ENCODE measurements around the gene CD6.

- no peak for TF ChIP-seq CTCF (IDR thresholded peaks at IDR 0.05; ENCODE audit: control extremely low read depth in 1 of 3, insufficient read depth in 1 of 3, low read depth in 1 of 3, low read length in 3 of 3)
- no peak for TF ChIP-seq EP300 (IDR thresholded peaks at IDR 0.05; ENCODE audit: borderline replicate concordance in 1 of 2, low read depth in 2 of 2, low read length in 2 of 2)
- TF ChIP-seq FOSL1 (IDR thresholded peaks at IDR 0.05; ENCODE audit: insufficient read depth, low read depth, low read length): no peak
- TF ChIP-seq POLR2A (IDR thresholded peaks at IDR 0.05; ENCODE audit: control extremely low read depth in 1 of 2, low read depth in 2 of 2, low read length in 2 of 2): no peak
These were observed 61.3 kb downstream of the CD6 start for GRCh38 chr11:61032824-61033223.

Data from H1 (cell line).